NCI-H1092 treated with DMSO at 0.1 percent for 48 hours (cell line): Measurements from ENCODE around the gene WDR72.
"Not testable (repeated sequence)": the region's sequence is repeated elsewhere in the genome, so short reads cannot be mapped to it uniquely, and the experiment has no call there.

Source experiments
- DNase-seq: peaks from one replicate; lab custom pipeline; 2025; lab: John Stamatoyannopoulos, UW

The WDR72 gene

GRCh38 chr15:53759411-53759931 lies at the start of gene WDR72:
Gene WDR72, minus strand, starts transcription at chr15:53759663. Its CDS starts 26,514 bp downstream, at chr15:53733149.
- DNase-seq, result peak; percentile 2

- no peak for DNase-seq
Observed at GRCh38 chr15:53808058-53808706, 48.7 kb upstream of the WDR72 start.

GRCh38 chr15:53807501-53807900 lies 48.0 kb upstream of the WDR72 start:
- DNase-seq, result no peak

DNA sequence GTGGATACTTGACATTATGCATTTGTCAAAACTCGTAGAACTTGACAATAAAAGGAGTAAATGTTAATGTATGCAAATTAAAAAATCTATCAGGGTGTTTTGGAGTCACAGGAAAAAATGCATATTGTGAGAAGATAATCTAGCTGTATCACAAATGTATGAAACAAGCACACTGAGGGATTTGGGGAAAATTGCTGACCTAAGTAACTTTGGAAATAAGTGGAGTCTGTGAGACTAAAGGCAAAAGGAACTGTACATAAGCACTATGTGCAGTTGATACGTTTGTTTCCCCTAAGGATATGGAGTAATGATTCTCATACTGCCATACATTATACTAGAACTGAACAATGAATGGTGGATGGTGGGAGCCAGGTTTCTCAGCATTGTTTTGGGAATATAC lies 43.2 kb upstream of the WDR72 start:
- DNase-seq, result no peak

DNA sequence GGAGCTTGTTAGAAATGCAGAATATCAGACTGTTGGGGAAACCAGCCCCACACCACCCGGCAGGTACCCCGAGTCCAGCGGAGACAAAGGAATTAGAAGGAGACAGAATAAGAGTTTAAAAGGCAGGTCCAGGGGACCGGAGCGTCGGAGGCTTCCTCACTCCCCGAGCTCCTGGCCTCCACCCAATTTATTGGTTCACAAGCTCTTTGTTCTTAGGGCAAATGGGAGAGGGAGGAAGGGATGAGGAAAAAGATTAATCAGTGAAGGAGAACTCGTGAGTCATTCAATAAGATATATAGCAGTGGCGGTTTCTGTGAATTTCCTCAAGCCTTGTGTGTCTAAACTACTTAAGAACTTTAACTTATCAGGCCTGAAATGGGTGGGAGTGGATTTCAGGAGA lies 32.1 kb upstream of the WDR72 start:
- DNase-seq, result no peak

- DNase-seq, result no peak
Observed at GRCh38 chr15:53789654-53790375, 30.4 kb upstream of the WDR72 start.

DNA sequence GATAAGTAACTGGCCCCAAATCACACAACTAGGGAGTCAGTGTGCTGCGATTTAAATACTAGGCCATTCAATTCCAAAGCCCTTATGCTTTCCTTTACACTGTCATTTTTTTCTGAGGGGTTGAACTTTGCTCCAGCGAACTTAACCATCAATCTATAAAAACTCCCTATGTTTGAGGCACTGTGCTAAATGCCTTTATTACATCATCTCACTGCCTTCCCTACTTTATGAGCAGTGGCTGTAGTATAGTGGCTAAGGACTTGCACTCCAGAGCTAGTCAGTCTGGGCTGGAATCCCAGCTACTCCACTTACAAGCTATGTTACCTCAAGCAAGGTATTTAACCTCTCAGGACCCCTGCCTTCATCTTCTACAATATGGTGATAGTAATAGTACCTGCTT lies 26.9 kb upstream of the WDR72 start:
- no peak for DNase-seq

DNA sequence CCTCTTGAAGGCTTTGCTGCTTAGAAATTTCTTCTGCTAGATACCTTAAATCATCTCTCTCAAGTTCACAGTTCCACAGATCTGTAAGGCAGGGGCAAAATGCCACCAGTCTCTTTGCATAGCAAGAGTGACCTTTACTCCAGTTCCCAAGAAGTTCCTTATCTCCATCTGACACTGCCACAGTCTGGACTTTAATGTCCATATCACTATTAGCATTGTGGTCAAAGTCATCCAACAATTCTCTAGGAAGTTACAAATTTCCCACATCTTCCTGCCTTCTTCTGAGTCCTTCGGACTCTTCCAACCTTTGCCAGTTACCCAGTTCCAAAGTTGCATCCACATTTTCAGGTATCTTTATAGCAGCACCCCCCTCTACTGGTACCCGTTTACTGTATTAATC lies 25.8 kb upstream of the WDR72 start:
- not testable (repeated sequence) for DNase-seq

GRCh38 chr15:53762916-53763315 lies 3.5 kb upstream of the WDR72 start:
- no peak for DNase-seq

- no peak for DNase-seq
Observed at GRCh38 chr15:53758412-53758811, 1.1 kb downstream of the WDR72 start.

GRCh38 chr15:53757906-53758305 lies 1.6 kb downstream of the WDR72 start:
- DNase-seq, result no peak

- DNase-seq, result no peak
Observed at GRCh38 chr15:53753813-53754212, 5.7 kb downstream of the WDR72 start.

DNA sequence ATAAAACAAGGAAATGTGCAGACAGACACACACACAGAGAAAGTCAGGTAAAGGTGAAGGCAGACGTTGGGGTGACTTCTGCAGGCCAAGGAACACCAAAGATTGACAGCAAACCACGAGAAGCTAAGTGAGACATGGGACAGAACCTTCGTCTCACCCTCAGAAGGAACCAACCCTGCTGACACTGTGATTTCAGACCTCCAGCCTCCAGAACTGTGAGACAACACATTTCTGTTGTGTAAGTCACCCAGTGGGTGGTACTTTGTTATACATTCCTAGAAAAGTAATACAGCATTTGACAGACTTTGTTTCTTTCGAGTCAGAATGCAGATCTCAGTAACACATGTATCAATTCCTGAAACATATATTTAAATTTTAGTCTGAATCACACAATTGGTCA lies 7.1 kb downstream of the WDR72 start:
- no peak for DNase-seq

DNA sequence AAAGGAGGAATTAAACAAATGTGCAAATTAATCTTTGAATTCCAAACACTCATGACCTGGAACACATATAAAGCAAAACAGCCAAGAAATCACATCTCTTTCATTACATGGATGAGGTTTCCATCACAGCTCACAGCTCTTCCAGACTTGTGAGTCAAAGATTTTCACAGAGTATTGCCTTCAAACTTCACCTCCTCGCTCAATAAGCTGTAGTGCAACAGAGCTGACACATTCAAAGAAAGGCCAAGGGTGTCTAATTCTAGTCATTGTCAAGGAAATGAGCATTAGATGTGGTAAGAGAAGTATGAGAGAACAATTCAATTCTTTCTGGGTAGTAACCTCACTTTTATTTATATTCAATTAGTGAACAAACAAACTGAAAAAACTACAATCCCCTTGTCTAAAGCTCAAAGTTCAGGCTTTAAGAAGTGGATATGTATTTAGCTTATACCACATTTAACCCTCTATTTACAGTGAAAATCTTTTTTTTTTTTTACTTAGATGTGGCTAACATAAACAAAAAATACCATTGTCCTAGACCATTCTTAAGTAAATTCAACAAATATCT lies 11.9 kb downstream of the WDR72 start:
- no peak for DNase-seq

DNA sequence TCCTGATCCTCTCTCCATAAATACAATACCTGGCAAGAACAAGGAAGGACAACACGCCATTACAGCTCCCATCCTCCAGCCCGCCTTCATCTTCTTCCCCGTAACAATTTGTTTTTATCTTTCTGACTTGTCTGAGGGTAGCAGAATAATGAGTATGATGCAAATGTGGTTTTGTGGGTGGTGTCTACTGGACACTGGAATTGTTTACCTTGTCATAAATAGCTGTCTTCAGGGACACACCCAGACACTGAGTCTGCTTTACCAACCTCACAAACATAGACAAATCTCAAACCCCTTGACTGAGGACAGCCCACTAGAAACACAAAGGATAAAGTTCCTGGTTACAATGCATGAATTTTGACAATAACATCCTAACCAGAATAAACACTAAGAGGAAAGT lies 13.4 kb downstream of the WDR72 start:
- no peak for DNase-seq

DNA sequence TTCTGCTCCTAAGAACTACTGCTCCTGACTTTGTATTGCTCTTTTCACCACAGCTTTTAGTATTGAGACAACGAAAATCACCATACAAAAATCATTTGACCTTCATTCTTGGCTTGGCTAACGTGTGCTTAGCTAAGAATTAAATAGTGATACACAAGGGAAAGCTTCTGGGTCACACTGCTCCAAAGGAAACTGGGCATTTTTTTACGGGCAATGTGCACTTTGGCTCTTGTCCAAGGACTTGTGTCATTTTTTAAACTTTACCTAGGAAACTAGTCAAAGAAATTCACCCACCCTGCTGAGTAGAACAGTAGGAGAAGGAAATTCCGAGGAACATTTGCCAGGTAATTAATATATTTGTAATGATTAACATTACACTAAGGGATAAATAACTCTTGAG lies 19.8 kb downstream of the WDR72 start:
- no peak for DNase-seq

- no peak for DNase-seq
Observed at GRCh38 chr15:53739187-53739586, 20.3 kb downstream of the WDR72 start.

DNA sequence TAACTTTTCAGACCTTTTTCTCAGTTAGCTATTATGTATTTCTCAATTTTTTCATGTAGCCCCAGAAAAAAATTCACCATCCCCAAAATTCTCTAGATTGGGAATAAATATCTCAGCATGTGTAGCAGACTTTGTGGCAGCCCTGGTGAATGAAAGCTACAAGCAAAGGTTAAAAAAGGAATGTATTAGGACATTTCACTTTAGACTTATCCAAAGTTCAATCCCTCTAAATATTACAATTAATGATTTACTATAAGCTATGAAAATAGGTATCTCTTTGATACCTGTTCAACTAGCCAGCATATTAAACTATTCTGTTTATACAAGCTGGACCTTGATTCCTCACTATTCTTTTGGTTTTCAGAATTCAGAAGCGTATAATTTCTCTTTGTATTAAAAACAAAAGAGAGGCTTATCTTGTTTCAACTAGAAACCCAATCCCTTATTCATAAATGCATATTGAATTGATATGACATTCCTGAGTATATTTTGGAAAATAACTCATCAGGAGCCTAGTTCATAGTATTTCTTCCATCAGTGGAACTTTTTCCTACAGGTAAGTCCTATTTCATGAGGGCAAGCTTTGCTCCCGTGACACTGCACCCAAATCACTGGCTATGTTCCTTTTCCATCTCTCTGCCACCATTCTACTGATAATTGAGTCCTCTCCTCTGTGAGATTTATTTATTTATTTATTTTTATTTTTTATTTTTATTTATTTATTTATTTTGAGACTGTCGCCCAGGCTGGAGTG lies 38.0 kb downstream of the WDR72 start:
- no peak for DNase-seq

GRCh38 chr15:53716909-53717876 lies 42.3 kb downstream of the WDR72 start:
- DNase-seq, result peak; percentile 27

DNA sequence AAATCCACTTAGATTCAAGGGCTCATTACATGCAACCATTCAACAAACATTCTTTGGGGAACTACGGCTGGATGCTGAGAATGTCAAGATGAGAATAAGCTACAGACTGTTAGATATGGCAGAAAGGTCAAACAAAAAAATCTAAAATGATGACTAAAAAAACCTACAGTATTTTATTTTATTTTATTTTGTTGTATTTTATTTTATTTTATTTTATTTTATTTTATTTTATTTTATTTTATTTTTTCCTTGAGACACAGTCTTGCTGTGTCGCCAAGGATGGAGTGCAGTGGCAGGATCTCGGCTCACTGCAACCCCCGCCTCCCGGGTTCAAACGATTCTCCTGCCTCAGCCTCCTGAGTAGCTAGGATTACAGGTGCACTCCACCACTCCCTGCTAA lies 46.2 kb downstream of the WDR72 start:
- DNase-seq, result no peak

DNA sequence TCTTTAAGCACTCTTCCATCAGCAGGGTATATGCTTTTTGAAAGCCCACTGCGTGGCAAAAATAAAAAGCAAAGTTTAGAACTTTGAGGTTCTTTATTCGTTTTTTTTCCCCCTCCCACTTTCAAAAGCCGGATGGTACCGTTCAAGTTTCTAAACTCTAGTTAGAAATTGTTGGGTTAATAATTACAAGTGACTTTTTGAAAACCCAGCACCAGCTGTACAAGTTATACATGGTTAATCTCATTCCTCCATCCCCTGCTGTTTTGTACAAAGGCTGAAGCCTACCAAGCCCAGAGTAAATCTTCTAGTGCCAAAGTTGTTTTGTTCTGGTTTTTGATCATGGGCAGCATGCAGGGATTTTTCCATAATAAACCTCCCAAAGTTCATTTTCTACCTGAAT lies 48.6 kb downstream of the WDR72 start:
- no peak for DNase-seq
